MM.1S (cell line): ENCODE measurements around the gene CACNB2.

ENCODE experiments used
- EZH2 ChIP-seq: fragments of 300-600 bp; sonication (generic); optimal IDR thresholded peaks from 2 replicates; pipeline ENCODE3; 2017; ENCODE audit warnings: low read depth, mild to moderate bottlenecking, antibody characterized with exemption, low read length, mixed read lengths
- EZH2phosphoT487 ChIP-seq: fragments of 300-600 bp; sonication (generic); IDR thresholded peaks from 2 replicates; pipeline ENCODE4 v1.6.1; 2018; ENCODE audit warnings: antibody characterized with exemption, low read length
- TF ChIP-seq, protein P1 (sequence below): fragments of 300-600 bp; sonication (generic); IDR thresholded peaks from 2 replicates; pipeline ENCODE4 v1.5.1; 2016; ENCODE audit warnings: antibody characterized with exemption, low read length, mixed read lengths

DNA sequence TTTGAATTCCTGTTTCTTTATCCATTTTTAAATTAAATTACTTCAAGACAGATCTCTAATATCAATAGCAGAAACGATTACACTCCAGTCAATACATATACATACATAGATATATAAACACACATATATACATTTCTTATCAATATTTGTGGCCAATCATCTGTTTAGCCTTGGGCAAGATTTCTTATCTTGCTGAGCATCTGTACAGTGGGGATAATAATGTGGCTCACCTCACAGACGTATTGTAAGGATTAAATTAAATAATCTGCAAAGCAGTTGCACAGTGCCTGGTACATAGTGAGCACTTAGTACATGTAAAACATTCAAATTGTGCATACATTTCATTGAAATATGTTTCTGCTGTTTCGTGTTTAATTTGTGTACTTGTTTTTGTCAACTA is 17.5 kb upstream of the CACNB2 start:
- TF ChIP-seq EZH2 = no peak
- TF ChIP-seq, protein P1, sequence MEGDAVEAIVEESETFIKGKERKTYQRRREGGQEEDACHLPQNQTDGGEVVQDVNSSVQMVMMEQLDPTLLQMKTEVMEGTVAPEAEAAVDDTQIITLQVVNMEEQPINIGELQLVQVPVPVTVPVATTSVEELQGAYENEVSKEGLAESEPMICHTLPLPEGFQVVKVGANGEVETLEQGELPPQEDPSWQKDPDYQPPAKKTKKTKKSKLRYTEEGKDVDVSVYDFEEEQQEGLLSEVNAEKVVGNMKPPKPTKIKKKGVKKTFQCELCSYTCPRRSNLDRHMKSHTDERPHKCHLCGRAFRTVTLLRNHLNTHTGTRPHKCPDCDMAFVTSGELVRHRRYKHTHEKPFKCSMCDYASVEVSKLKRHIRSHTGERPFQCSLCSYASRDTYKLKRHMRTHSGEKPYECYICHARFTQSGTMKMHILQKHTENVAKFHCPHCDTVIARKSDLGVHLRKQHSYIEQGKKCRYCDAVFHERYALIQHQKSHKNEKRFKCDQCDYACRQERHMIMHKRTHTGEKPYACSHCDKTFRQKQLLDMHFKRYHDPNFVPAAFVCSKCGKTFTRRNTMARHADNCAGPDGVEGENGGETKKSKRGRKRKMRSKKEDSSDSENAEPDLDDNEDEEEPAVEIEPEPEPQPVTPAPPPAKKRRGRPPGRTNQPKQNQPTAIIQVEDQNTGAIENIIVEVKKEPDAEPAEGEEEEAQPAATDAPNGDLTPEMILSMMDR = no peak
- no peak for TF ChIP-seq EZH2phosphoT487
